Right ventricle myocardium inferior (tissue), 1 donor: ENCODE measurements around the gene SEMA4B. TPM values are rescaled to one million over a fixed set of nuclear protein-coding genes. Genes with fewer than 3 reads are reported as not detected.
"Not testable (repeated sequence)": the region's sequence is repeated elsewhere in the genome, so short reads cannot be mapped to it uniquely, and the experiment has no call there.

Experiments used
- ATAC-seq: fragments of 200-7000 bp; cut with Tn5 transposase; one replicate; pipeline ENCODE4 v1.9.1; 2020; ENCODE audit warnings: mild to moderate bottlenecking, moderate library complexity
- DNase-seq: peaks from one replicate; pipeline ENCODE4 v3.0.0; 2021; ENCODE audit errors: missing footprints
- intact Hi-C: fragments of 100-400 bp; cut with DNase I; formaldehyde crosslinking; loops from one replicate; pipeline ENCODE4 v1.11.0; 2022
- total RNA-seq: library from RNA; stranded (reverse); fragmentation: NEBNext Ultra II Directional; extraction: Animal tissue kit (Norgen Biotek cat#: 25700); gene quantifications from one replicate; pipeline ENCODE4 v1.2.1, GENCODE V29; 2021
- donor health status: DM: no; HTN: yes; CAD: no; lungs with severe emphysema.

Gene SEMA4B
- total RNA-seq, 1 donor from 2014 or later = 27.7 TPM

DNA sequence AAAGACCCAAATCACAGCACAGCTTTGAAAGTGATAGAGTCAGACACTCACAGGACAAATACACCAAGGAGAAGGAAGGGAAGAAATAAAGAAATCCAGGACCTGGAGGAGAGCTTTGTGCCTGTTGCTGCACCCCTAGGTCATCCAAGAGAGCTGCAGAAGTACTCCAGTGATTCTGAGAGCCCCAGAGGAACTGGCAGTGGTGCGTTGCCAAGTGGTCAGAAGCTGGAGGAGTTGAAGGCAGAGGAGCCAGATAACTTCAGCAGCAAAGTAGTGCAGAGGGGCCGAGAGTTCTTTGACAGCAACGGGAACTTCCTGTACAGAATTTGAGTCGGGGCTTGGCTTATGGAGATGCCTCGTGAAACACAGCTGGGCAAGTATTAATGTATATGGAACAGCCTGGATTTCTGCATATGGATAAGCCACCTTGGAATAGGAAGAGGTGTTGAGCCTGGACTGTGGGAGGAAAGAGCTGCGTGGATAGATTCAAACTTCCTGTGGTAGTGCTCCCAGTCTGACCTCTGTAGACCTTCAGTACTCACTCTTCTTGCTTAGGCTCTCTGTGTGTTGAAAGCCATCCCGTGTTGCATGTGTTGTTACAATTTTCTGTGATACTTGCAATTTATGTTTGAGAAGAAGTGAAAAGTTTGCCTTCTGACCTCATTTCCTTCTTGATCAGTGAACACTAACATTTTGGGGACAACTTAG lies 70.5 kb downstream of the SEMA4B start:
- ATAC-seq = peak; percentile 47
- DNase-seq = no peak
- intact Hi-C loops = no loop called here

DNA sequence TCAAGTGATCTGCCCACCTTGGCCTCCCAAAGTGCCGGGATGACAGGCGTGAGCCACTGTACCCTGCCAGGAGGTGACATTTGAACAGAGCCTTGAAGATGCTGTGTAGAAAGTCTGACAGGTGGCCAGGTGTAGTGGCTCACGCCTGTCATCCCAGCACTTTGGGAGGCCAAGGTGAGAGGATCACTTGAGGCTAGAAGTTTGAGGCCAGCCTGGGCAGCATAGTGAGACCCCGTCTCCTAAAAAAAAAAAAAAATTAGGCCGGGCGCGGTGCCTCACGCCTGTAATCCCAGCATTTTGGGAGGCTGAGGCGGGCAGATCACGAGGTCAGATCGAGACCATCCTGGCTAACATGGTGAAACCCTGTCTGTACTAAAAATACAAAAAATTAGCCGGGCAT lies 77.3 kb downstream of the SEMA4B start:
- intact Hi-C loops, ATAC-seq, DNase-seq: not testable (repeated sequence)

Other genes with a start within 250 kb of the SEMA4B start
- 5.4 TPM for gene ZNF710, start 200.0 kb upstream of the SEMA4B start, total RNA-seq
- 1,173 TPM for gene IDH2, start 98.9 kb upstream of the SEMA4B start, total RNA-seq
- 73.2 TPM for gene CIB1, start 32.6 kb downstream of the SEMA4B start, total RNA-seq
- gene GDPGP1, start 32.9 kb downstream of the SEMA4B start, total RNA-seq = 9.8 TPM
- not detected for gene TTLL13, start 48.2 kb downstream of the SEMA4B start, total RNA-seq
- 122 TPM for gene NGRN, start 64.3 kb downstream of the SEMA4B start, total RNA-seq
- 4.6 TPM for gene ZNF774, start 151.0 kb downstream of the SEMA4B start, total RNA-seq
- 47.6 TPM for gene IQGAP1, start 186.9 kb downstream of the SEMA4B start, total RNA-seq